ENCODE measurements around the gene NUCKS1.

Gene NUCKS1

DNA sequence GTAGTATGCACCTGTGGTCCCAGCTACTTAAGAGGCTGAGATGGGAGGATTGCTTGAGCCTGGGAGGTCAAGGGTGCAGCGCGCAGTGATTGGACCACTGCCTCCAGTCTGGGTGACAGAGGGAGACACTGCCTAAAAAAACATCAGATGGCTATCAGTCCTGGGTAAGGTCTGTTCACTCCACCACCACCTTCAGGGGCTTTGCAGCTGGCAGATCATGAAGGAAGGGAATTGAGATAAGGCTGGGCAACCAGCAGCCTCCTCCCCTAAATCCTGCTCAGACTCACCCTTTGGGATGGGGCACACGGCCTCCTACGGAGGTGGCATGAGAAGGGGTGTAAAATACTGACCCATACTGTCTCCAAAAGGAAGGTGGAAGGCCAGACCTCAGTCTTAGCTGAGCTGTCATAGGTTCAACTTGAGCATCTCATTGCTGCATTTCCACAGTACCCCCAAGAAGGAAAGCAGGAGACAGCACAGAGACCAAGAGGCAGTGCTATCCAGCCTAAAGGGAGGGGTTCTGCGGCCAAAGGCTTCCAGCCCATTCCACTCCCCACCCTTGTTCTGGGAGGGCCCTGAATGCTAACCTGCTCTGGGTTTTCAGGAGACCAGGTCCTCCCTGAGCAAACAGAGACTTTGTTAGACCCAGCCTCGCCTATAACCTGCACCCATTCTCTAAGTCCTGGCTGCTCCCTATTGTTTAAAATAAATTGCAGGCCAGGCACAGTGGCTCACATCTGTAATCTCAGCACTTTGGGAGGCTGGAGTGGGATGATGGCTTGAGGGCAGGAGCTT lies 83.4 kb downstream of the NUCKS1 start:
- TF ChIP-seq, protein P1, sequence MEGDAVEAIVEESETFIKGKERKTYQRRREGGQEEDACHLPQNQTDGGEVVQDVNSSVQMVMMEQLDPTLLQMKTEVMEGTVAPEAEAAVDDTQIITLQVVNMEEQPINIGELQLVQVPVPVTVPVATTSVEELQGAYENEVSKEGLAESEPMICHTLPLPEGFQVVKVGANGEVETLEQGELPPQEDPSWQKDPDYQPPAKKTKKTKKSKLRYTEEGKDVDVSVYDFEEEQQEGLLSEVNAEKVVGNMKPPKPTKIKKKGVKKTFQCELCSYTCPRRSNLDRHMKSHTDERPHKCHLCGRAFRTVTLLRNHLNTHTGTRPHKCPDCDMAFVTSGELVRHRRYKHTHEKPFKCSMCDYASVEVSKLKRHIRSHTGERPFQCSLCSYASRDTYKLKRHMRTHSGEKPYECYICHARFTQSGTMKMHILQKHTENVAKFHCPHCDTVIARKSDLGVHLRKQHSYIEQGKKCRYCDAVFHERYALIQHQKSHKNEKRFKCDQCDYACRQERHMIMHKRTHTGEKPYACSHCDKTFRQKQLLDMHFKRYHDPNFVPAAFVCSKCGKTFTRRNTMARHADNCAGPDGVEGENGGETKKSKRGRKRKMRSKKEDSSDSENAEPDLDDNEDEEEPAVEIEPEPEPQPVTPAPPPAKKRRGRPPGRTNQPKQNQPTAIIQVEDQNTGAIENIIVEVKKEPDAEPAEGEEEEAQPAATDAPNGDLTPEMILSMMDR (IDR thresholded peaks at IDR 0.05; ENCODE audit: extremely low read depth, missing control alignments): no peak

DNA sequence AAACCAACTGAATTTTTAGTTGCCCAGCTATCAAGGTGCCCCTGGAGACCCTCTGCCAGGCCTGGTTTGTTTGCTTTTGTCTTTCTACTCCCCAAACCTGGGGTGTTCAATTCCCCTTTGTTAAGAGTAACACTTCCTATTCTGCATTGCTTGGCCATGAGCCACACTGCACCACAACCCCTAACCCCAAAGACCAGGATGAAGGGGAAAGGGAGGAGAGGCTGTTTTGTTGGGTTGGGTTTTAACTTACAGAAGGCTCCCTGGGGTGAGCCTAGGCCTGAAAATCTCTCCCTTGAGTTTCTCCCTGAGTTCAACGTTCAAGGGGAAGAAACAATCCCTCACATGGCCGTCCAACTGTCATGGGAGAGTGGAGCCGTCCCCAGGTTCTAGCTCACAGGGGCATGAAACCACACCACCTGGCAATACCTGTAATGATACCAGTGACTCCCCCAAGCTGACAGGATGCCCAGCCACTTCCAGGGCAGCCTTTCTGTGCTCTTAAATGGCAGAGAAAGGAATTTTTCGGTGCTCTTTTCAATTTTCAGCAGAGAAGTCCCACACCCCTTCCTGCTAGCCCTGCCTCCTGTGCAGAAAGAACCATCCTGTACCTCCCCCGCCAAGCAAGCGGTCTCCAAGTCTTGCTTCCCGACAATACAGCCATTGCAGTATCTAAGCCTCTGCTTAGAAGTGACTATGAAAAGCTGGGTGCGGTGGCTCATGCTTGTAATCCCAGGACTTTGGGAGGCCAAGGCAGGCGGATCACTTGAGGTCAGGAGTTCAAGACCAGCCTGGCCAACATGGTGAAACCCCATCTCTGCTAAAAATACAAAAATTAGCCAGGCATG lies 84.6 kb downstream of the NUCKS1 start:
- TF ChIP-seq, protein P1 (IDR thresholded peaks at IDR 0.05; ENCODE audit: extremely low read depth, missing control alignments): no peak
- no peak for DNase-seq (ENCODE audit: low spot score)

More for the DNA sequence above, 83.4 kb downstream of the NUCKS1 start:
- no peak for DNase-seq (ENCODE audit: low spot score)

DNA sequence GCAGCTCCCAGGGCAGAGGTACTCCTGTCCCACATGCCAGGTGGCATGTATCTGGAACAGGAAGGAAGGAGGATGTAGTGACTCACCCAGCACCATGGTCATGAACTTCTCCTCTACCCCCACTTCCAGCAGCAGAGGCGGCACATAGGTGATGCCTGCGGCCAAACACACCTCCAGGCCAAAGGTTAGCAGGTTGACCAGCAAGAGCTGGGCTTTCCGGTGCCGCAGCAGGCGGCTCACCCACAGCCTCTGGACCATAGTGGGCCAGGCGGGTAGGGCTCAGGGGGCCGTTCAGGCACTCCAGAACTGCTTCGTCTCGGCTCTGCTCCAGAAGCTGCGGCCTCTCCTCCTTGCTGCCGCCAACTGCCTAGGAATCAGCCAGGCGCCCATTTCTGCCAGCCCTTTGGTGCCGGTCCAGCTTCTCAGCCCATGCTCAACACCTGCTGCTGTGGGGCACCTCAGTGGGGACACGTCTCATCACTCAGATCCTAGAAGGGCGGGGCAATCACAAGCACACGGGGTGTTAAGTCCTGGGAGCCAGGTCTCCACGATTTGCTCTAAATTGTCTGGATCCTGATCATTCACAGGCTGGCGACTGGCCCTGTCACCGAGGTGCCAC lies 85.5 kb downstream of the NUCKS1 start:
- no peak for DNase-seq (ENCODE audit: low spot score)
- TF ChIP-seq, protein P1 (IDR thresholded peaks at IDR 0.05; ENCODE audit: extremely low read depth, missing control alignments): no peak

DNA sequence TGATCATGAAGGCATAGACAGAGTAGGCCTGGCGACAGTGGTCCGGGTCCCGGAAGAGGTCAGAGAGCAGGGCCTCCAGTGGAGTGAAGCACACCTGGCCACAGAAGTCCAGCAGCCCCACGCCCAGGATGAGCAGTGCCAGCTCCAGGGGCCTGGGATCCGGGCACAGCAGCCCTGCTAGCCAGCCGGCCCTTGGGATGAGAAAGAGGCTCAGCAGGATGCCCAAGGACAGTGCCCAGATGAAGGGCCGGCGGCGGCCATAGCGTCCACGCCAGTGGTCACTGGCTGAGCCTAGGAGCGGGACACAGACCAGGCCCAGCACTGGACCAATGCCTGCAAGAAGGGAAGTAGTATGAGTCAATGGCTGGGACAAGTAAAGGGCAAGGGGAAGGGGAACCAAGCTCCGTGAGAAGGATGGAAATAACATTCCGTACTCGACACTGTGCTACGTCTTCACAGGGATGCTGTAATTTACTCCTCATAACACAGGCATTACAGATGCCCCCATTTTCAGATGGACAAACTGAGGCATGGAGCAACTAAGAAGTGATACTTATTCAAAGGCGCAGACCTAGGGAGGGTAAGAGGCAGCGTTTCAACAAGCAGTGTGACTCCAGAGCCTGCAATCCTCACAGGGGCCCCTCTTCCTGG lies 86.6 kb downstream of the NUCKS1 start:
- TF ChIP-seq, protein P1 (IDR thresholded peaks at IDR 0.05; ENCODE audit: extremely low read depth, missing control alignments): no peak
- no peak for DNase-seq (ENCODE audit: low spot score)

Data from GM20000 (cell line).